ENCODE results near the gene MRPS22.

MRPS22 gene

DNA sequence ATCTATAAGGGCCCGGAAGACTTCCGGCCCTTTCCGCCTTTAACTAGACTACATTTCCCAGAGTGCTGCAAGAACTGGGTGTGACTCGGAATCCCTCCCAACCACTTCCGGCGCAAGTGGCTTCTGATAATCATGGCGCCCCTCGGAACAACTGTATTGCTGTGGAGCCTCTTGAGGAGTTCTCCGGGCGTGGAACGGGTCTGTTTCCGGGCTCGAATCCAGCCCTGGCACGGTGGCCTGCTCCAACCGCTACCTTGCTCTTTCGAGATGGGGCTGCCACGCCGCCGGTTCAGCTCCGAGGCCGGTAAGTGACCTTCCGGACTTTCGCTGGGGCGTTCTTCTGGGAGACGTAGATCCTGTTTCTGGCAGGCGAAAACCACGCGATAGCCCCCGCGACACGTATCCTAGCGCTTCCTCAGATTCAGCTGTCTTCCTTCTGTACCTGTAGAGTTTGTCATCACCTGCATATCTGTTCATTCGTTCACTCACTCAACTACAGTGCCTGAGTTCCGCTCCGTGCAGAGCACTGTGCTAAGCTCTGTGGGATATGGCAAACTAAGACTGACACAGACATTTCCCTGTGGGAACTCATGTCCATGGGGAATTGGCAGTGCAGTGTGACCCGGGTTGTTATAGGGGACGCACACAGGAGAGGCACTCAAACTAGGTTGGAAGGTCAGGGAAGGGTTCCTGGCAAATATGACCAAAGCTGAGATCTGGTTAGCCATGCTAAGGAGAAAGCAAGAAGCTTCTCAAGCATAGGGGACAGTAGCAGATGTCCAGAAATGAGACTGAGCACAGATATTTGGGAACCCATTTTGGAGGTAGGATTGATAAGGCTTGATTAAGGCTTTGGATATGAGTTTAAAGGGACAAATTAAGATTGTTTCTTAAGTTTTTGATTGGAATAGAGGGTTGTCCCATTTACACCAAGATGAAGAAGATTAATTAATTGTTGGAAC is at the start of gene MRPS22:
Gene MRPS22 (plus strand): TSS at position 126 of the 962 bp plus-strand sequence. CDS start 7 bp downstream, at position 133.
- DNase-seq: peak; percentile 84 to 85

DNA sequence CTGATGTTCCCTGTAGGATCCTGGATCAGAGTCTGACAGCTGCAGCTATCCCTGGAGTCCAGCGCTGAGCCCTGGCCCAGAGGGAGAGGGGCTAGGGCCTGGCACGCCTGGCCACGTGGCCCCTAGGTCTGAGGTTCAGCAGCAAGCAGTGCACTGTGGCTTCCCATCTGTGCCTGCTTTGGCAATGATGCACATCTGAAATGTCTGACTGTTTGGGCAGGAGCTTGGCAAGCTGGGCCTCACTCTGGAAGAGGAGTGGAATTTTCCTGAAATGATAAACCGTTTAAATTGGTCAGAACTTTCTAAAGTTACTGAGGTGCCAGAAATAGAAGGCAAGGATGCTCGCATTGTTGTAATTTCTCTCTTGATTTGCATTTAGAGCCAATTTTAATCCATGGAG is 48.8 kb upstream of the MRPS22 start:
- DNase-seq: no peak

DNA sequence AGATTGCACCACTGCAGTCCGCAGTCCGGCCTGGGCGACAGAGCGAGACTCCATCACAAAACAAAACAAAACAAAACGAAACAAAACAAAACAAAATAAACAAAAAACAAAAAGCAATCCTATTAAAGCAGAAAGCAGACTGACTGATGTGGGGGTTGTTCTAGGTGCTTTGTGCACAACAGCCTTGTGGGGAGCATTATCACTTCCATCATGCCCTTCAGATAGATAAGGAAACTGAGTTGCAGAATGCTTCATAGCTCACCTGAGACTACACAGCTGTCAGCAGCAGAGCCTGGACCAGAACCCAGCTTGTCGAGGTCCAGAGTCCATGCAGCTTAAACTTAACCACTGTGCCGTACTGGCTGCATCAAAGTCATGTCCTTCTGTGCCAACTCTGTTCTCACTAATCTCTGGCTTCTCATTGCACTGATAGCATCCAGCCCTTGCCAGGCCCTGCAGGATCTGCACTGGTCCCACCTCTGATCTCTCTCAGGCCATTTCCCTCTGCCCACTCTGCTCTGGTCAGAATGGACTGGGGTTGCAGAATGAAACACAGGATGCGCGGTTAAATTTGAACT is 47.6 kb upstream of the MRPS22 start:
- no peak for DNase-seq

DNA sequence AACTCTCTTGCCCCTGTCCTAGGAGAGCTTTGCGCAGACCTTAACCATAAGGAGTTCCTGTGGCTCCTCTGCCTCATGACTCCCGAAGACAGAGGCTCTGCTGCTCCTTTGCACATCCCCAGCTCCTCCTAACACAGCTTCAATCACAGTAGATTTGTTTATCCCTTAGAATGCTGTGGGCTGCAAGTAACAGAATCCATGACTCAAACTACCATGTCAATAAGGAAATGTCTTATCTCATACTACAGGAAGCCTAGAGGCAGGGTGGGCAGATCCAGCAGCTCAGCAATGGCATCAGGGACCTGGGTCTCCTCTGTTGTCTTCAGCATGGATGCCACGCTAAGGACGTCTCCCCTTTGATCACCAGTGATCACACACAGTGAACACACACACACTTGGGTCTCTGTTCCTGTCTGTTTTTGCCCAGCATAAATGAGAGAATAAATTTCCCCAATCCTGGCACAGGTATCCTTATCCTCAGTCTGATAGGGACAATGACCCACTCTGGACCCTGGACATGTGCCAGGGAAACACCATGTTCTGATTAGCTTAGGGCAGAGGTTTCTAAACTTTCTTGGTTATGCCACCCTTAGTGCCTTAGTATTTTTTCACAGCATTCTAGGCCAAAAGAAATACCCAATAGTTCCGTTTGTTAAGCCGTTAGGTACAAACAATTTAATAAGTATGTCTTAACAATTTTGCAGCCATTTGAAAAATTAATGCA is 46.1 kb upstream of the MRPS22 start:
- DNase-seq: no peak

DNA sequence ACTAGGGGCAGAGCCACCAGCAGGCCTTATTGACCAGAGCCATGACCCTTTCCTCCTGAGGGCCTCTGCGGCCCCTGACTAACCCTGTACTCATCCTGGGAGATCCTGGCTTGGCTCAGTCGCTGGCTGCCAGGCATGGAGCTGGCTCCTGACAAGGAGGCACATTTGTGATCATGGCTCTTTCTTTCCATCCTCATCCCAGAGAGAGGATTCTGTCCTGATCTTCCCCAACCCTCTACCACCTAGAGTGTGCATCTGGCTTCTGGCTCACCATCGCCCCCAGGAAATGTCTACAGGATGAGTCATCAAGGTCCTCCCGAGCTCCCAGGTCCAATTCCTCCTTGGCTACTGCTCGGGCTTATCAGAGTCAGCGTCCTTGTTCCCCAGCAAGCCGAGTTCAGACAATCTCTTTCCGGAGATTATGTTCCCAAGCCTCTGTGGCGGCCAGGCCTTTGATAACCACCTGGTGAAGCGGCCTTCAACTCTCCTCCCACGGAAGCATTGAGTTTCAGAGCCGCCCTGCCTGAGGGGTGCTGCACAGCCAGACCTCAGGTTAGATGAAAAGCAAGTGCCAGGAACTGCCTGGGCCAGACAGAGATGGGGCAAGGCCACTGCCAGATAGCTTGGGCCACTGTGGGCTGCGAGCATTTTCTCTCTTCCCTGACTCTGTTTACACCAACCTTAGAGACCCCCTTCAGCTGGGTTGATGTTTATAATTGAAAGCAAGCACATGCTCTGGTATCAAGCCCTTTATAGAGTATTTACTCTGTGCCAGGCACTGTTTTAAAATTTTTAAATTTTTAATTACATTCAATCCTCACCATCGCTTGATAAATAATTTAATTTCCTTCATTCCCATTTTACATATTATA is 44.3 kb upstream of the MRPS22 start:
- DNase-seq: no peak

DNA sequence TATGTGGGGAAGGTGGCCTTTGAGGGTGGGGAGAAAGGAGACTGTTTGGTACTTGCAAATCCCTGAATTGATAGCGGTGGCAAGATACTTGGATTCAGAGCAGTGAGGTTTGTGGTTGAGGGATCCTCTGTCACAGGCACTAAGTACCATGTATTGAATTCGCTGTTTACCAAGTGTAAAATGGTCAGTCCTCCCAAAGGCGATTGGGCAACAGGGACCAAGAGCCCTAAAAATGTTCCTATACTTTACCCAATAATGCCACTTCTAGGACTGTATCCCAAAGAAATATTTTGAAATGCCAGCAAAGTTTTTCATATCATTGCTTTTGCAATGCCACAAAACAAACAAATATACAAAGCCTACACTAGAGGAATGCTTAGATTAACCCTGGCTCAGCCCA is 43.4 kb upstream of the MRPS22 start:
- no peak for DNase-seq

DNA sequence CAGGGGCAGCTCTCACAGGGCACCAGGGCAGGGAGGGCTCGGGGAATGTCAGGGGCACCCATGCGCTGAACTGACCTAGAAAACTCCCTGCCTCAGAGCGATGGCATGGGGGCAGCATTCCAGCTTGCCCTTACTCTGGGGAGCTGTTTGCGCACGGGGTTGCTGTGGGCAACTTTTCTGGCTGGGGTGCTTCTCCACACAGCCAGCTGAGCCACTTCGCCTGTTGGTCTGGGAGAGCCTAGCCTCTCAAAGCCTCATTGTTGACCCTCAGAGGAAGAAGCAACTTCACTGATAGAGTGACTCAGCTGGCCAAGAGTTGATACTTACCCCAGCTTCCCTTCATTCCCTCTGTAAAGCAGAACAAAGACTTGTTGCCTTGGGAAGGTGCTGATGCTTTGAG is 42.6 kb upstream of the MRPS22 start:
- DNase-seq: no peak

DNA sequence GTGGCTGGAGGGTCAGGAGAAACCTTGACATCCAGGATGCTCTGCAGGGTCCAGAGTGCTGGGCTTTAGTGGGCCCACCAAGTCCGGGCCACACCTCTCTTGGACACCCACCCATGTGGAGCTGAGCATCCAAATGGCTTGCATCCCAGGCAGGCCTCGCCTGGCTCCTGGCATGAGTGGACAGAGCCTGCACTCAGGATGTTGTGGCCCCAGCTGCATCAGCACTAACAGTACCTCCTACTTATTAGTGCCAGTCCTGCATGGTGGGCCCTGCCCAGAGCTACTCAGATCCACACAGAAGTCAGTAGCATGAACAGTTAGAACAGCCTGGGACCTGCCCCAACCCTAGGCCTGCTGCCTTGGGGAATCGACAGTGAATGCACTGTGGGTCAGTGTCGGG is 42.2 kb upstream of the MRPS22 start:
- DNase-seq: no peak

DNA sequence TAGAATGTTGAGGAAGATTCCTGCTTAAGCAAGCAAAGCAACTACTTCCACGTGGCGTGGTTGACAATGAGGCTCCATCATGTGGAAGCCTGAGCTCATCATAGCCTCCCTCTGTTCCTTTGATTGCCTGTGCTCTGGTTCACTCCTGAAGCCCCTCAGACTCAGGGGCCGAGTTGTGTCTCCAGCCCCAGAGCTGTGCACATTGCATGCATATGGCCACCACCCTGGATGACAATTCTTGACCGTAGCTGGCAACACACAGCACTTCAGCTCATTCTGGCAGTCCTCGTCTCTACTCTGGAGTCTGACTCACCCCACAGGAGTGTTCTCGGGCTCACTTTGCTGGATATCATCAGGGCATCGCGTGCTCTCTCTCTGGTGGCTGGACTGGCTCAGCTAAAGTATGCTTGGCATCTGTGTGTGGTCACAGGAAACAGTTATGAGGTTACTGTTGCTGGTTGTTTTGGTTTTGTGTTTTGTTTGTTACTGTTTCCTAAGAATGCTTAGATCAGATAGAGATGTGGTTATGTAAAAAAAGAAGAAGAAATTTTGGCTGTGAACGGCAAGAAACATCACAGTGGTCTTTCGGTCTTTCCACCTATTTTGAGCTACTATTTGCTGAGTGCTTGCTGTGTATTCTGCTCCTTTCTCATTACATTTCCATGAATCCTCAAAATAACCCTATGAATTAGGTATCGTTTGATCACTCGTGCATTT is 41.6 kb upstream of the MRPS22 start:
- no peak for DNase-seq

DNA sequence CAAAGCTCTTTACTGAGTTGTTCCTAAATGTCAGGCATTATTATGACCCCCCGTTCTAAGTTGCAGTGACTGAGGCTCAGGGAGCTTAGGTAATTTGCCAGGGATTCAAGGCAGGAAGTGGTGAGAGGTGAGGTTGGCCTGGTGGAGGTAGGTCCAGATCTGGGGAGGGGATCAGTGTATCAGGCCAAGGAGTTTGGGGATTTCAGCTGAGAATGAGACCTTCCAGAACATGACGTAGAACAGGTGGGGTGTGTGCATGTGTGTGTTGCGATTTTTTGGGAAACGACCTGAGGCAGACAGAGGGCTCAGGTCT is 41.1 kb upstream of the MRPS22 start:
- no peak for DNase-seq

DNA sequence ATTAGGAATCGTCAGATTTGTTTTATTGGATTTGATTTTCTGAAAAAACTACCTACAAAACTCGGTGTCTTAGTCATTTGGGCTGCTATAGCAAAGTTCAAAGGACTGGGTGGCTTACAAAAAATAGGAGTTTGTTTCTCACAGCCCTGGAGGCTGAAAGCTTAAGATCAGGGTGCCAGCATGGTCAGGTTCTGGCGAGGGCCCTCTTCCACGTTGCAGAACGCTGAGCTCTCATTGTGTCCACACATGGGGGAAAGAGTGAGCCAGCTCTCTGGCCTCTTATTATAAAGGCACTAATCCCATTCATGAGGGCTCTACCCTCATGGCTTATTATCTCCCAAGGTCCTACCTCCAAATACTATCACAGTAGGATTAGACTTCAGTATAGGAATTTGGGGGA is 40.6 kb upstream of the MRPS22 start:
- DNase-seq: no peak

DNA sequence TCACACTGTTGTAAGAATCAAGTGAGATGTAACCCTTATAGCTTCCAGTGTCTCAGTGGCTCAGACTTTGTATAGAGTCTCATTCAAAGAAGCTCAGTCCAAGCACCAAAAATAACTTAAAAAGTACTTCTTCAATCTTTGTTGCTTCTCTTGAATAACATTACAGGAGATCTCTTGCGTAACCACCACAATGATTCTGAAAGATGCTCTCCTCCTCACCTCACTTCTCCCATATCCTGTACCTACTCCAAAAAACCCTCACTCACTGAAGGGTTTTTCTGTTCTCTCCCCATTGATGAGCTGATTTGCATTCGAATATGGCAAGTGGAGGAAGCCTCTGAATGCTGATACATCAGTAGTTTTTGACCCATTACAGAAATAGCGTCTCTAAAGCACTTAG is 39.4 kb upstream of the MRPS22 start:
- no peak for DNase-seq

DNA sequence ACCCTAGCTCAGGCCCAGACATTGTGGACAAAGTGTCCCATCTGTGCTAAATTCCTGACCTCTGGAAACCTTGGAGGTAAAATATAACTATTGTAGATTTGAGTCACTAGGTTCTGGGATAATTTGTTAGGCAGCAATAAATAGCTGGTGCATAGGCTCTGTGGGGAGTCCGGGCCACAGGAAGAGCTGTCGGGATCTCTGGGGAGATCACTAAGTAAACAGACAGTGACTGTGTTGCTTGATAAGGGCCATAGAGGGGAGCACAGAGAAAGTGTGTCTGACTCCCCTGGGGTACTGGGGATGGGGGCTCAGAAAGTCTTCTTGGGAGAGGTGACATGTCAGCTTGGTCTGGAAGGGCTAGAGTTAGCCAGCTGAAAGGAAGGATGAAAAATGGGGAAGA is 37.7 kb upstream of the MRPS22 start:
- DNase-seq: no peak

DNA sequence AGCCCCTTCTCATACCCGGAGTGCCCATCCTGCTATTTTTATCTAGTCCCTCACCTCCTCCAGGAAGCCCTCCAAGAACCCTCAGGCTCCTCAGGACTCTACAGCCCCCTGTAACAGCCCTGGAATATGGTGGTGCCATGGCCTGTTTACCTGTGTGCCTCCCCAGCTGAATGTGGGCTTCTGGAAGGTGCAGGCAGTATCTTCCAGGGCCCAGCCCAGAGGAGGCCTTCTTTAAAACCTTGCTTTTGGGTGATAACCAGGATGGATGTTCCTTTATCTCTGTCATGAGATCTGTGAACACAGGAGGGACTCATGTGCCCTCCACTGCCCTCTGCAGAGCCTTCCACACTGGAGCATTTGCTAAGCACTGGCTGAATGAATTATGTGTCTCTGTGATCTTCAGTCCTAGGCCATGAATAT is 36.7 kb upstream of the MRPS22 start:
- no peak for DNase-seq

DNA sequence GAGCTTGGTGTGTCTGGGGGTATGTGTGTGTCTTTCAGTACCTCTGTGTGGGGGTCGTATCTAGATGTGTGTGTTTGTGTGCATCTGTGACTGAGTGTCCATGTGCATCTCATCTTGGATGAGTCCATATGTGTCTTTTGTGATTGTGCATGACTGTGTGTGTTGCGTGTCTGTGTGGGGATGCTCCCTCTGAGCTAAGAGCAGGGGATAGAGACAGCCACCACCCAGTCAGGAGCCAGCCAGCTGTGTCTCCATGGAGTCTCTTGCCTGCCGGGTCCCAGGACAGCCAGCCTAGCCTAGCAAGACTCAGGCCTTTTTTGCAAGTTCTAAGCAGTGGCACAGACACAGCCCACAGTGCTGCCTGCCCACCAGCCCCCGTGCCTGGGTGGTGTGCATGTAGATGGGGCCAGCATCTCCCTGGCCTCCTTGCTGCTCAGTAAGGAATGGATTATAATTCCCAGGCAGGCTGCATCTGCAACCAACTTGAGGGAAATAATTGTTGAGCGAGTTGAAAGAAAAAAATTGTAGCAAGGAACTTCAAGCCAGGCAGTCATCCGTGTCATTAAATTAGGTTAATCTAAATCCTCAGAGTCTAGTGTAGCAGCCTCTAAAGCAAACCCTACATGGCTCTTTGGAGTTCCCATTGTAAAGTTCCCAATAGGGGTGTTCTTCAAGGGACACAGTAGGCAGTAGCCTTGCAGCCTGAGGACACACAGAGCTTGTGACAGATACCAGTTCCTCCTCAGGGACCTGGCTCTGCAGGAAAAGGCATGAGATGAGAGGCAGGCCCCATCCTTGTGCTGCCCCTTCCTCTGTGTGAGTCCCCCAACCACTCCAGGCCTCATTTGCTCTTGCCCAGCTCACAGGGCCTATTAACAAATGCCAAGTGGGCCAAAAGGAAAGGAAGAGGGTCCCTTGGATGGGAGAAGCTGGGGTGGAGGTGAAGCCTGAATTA is 35.9 kb upstream of the MRPS22 start:
- no peak for DNase-seq

DNA sequence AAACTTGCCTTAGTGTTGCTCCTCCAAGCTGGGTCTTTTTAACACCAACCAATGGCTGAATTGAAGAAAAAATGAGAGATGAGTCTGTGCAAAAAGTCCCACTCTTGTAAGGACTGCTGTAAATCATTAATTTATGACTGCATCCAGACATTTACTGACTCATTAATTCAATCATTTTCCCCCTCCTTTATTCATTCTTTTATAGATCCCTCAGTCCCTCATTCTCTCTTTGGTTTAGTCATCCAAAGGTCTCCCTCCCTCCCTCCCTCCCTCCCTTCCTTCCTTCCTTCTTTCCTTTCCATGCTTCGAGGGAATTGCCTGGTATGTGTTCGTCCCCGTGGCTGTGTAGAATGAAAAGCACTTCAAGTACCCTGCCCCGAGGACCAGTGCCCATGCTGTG is 35.3 kb upstream of the MRPS22 start:
- DNase-seq: no peak

DNA sequence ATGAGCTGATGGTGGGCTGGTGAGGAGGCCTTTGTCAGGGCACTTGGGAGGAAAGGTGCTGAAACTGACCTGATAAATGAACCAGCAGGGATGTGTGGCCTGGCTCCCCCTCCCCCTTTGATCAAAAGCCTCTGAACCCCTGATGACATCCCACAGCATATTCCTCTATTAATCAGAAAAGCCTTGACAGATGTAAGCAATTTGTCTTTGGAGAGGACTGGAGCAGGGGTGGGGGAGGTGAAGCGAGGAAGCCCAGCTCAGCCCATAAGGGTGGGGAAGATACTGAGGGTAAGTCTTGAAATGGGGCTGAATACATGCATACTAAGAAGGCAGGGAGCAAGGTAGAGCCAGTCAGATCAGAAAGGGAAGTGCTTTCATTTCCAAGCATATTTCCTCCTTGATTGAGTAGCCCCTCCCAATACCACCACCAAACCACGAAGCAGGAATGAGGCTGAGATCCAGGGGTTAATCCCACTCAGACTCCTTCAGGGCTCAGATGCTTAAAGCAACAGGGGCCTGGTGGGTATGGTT is 34.7 kb upstream of the MRPS22 start:
- no peak for DNase-seq

DNA sequence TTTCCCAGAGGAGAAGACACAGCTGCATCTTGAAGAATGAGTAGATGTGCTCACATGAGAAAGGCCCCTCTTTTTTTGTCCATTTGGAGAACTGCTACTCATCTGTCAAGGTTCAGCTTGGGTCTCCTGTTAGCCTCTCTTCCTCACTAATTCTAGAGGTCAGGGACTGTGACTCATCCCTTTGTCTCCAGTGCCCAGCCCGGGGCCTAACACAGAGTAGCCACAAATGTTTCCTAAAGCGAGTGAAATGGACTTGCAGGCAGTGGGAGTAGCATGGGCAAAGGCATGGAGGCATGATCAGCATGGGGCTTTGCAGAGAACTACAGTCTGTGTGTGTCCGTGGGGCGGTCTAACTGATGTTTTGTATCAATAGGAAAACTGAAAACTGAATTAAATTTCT is 33.9 kb upstream of the MRPS22 start:
- DNase-seq: no peak

DNA sequence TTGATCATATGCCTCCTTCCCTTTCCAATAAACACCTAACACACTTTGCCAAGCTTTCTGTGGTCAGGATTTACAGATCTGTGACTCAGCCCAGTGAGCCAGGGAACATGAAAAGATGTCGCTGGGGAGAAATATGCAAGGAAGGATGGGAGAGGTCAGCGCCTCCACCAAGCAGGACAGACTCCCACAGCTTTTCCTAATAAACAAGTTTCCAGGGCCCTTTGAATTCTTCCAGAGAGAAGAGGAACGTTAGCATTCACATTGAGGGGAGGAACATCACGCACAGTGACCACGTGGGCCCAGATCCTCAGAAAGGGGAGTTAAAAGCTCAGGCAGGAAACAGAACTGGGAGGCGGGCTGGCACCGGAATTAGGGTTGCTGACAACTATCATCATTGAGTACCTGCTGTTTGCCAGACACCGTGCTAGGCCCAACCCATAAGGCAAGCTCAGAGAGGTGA is 33.3 kb upstream of the MRPS22 start:
- DNase-seq: no peak

DNA sequence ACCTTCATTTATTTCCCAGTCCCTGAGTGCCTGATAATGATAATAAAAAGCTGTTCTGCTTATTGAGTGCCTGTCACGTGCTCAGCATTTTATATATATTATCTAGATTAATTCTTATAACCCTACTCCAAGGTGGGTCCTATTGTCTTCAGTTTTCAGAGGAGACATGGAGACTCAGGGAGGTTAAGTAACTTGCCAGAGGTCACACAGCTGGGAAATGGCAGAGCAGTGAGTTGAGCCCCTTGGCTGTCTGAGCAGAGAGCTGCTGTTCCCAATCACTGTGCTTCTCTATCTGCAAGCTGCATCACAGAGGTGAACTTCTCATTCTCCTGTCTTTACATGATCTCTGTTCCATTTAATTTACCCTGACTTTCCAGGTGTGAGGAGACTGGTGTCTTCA is 32.3 kb upstream of the MRPS22 start:
- DNase-seq: no peak

DNA sequence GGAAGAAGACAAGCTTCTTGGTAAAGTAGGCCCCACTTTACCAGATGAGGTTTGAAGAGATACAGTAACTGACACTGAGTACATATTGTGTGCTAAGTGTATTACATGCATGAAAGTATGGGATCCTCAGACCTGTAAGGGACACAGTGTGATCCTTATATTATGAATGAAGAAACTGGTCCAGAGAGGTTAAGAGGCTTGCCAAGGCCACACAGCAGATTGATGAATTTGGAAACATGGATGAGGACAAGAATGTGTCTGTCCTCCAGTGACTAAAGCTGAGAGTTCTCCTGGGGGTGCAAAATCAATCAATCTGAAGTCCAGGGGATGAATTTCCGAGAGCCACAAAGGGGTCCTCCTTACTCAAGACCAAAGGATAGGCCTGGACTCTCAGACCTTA is 31.4 kb upstream of the MRPS22 start:
- no peak for DNase-seq
